Aorta (tissue), 5 donors: ENCODE results near the gene RALGAPB. TPM values are rescaled to one million over a fixed set of nuclear protein-coding genes. Genes with fewer than 3 reads are reported as not detected.
A peak's percentile ranks its signal among the peaks of the same experiment; 100 is the strongest.

Experiments
- ATAC-seq: fragments of 200-7000 bp; cut with Tn5 transposase; one replicate; pipeline ENCODE4 v1.9.1; 2022; ENCODE audit warnings: moderate library complexity; ENCODE audit not compliant: low FRiP score
- DNase-seq, 2 donors: peaks; one replicate each; pipeline ENCODE4 v3.0.0-alpha.2; 2020
- H3K27ac ChIP-seq, 2 donors: one replicate each; pipeline ENCODE4 v1.5.1; 2013; ENCODE audit warnings: low read length in 2 of 2, mild to moderate bottlenecking in 2 of 2, moderate library complexity in 2 of 2, control low read depth in 1 of 2, inconsistent platforms in 1 of 2, low read depth in 1 of 2
- H3K27me3 ChIP-seq, 2 donors: one replicate each; pipeline ENCODE4 v1.6.1; 2013; ENCODE audit warnings: control low read depth in 1 of 2, low read length in 1 of 2, mild to moderate bottlenecking in 1 of 2, moderate library complexity in 1 of 2; ENCODE audit not compliant: insufficient read depth in 2 of 2, control insufficient read depth in 1 of 2
- H3K36me3 ChIP-seq, 2 donors: one replicate each; pipeline ENCODE4 v1.6.1; 2013; ENCODE audit warnings: control low read depth in 1 of 2, low read length in 1 of 2, mild to moderate bottlenecking in 1 of 2; ENCODE audit not compliant: insufficient read depth in 2 of 2, control insufficient read depth in 1 of 2
- H3K4me1 ChIP-seq, 2 donors: one replicate each; pipeline ENCODE4 v1.6.1; 2013; ENCODE audit warnings: low read length in 2 of 2, control low read depth in 1 of 2, mild to moderate bottlenecking in 1 of 2, moderate library complexity in 1 of 2; ENCODE audit not compliant: insufficient read depth in 2 of 2, control insufficient read depth in 1 of 2
- H3K4me3 ChIP-seq, 2 donors: one replicate each; pipeline ENCODE4 v1.5.1; 2013; ENCODE audit warnings: low read length in 2 of 2, control low read depth in 1 of 2, mild to moderate bottlenecking in 1 of 2
- H3K9me3 ChIP-seq: one replicate; pipeline ENCODE4 v1.6.1; 2013; ENCODE audit warnings: mild to moderate bottlenecking, low read length; ENCODE audit not compliant: control insufficient read depth
- WGBS, 2 donors: extraction: QIAGEN DNeasy Blood & Tissue Kit; methylation state at CpG; one replicate each; pipeline ENCODE4 v1.1.7; 2013; 5-methylcytosine and 5-hydroxymethylcytosine counted together
- intact Hi-C, 2 donors: fragments of 100-400 bp; cut with DNase I; formaldehyde crosslinking; loops; one replicate each; pipeline versions ENCODE4 v1.14.2 to v1.15.0; 2022
- polyA plus RNA-seq, 2 donors: library from polyadenylated mRNA; stranded (reverse); fragments of 200-250 nt; gene quantifications; one replicate each; pipeline ENCODE4 v1.2.3, GENCODE V29; 2013
- total RNA-seq, 2 donors: library from RNA; stranded (reverse); fragmentation: NEBNext Ultra II Directional; extraction: Animal tissue kit (Norgen Biotek cat#: 25700); gene quantifications; one replicate each; pipeline ENCODE4 v1.2.1, GENCODE V29; 2021
- donor health status: healthy with polysubstance abuse.
- donor health status: Bipolar disorder and iron deficiency.
- donor health status: DM: no; HTN: no; CAD: no.
- donor health status: DM: no; HTN: no; CAD: no.
- donor health status: DM: yes; HTN: yes; CAD: no.

RALGAPB gene
- total and polyA plus RNA-seq, 4 donors: 5.9 to 41.3 (median 24.1) TPM

GRCh38 chr20:38466171-38466570 is 6.5 kb upstream of the RALGAPB start:
- 18 to 35% methylated on average over 2 of the region's 2 CpGs for WGBS, 2 donors
- Histone ChIP-seq H3K36me3 (no peaks in the 10 kb centered on the region), H3K27ac (no peak overlapping the region), H3K9me3 (no peaks in the 10 kb centered on the region), H3K4me3 (no peak overlapping the region), H3K27me3 (no peaks in the 10 kb centered on the region), H3K4me1 (no peaks in the 10 kb centered on the region)
- no peak for DNase-seq
- intact Hi-C loops: no loop called here
- ATAC-seq: no peak

GRCh38 chr20:38466983-38467382 is 5.7 kb upstream of the RALGAPB start:
- 80 to 81% methylated on average over 3 of the region's 3 CpGs for WGBS, 2 donors
- DNase-seq: no peak
- intact Hi-C loops: no loop called here

GRCh38 chr20:38471245-38471644 is 1.4 kb upstream of the RALGAPB start:
- no peak for DNase-seq
- Histone ChIP-seq H3K9me3 (no peaks in the 10 kb centered on the region), H3K36me3 (no peaks in the 10 kb centered on the region), H3K27me3 (no peaks in the 10 kb centered on the region), H3K4me1 (no peaks in the 10 kb centered on the region), H3K27ac (peak overlapping the region in 1 of 2 donors; percentile 72), H3K4me3 (no peak overlapping the region)
- ATAC-seq: no peak
- intact Hi-C loops: no loop called here
- WGBS, 2 donors: 80 to 85% methylated on average over 1 of the region's 1 CpG

More at GRCh38 chr20:38466983-38467382, 5.7 kb upstream of the RALGAPB start:
- no peaks in the 10 kb centered on the region for H3K4me1 ChIP-seq
- H3K9me3 ChIP-seq: no peaks in the 10 kb centered on the region
- no peak for ATAC-seq
- H3K36me3 ChIP-seq: no peaks in the 10 kb centered on the region
- H3K4me3 ChIP-seq: no peak overlapping the region
- H3K27me3 ChIP-seq: no peaks in the 10 kb centered on the region
- no peak overlapping the region for H3K27ac ChIP-seq

- ATAC-seq: no peak
These were observed 593 bp upstream of the RALGAPB start for GRCh38 chr20:38471987-38472512.

GRCh38 chr20:38473367-38473795 is 738 bp downstream of the RALGAPB start:
- H3K4me3 ChIP-seq: peak overlapping the region; percentile 84 to 89
- 8 to 9% methylated on average over 10 of the region's 10 CpGs for WGBS, 2 donors
- H3K4me1 ChIP-seq: no peaks in the 10 kb centered on the region
- H3K27me3 ChIP-seq: no peaks in the 10 kb centered on the region
- H3K36me3 ChIP-seq: no peaks in the 10 kb centered on the region
- intact Hi-C loops: no loop called here
- H3K27ac ChIP-seq: peak overlapping the region in 1 of 2 donors; percentile 68
- ATAC-seq: no peak
- H3K9me3 ChIP-seq: no peaks in the 10 kb centered on the region
- no peak for DNase-seq

More at GRCh38 chr20:38471987-38472512, 593 bp upstream of the RALGAPB start:
- H3K4me3 ChIP-seq: peak overlapping the region; percentile 27 to 65
- no peaks in the 10 kb centered on the region for H3K4me1 ChIP-seq
- H3K9me3 ChIP-seq: no peaks in the 10 kb centered on the region
- intact Hi-C loops: no loop called here
- H3K27me3 ChIP-seq: no peaks in the 10 kb centered on the region
- H3K36me3 ChIP-seq: no peaks in the 10 kb centered on the region
- no peak for DNase-seq
- peak overlapping the region in 1 of 2 donors; percentile 72 for H3K27ac ChIP-seq
- 14 to 16% methylated on average over 12 of the region's 12 CpGs for WGBS, 2 donors

- ATAC-seq (no peak), DNase-seq (no peak)
- 96 to 97% methylated on average over 8 of the region's 8 CpGs for WGBS, 2 donors
These were observed 5.1 kb downstream of the RALGAPB start for GRCh38 chr20:38477747-38478146.

GRCh38 chr20:38479596-38479995 is 7.0 kb downstream of the RALGAPB start:
- Histone ChIP-seq H3K36me3 (no peaks in the 10 kb centered on the region), H3K27ac (no peak overlapping the region), H3K4me3 (no peak overlapping the region), H3K9me3 (no peaks in the 10 kb centered on the region), H3K4me1 (no peaks in the 10 kb centered on the region), H3K27me3 (no peaks in the 10 kb centered on the region)
- no peak for DNase-seq
- ATAC-seq: no peak
- intact Hi-C loops: no loop called here
- 83 to 92% methylated on average over 2 of the region's 2 CpGs for WGBS, 2 donors

More at GRCh38 chr20:38477747-38478146, 5.1 kb downstream of the RALGAPB start:
- intact Hi-C loops: no loop called here
- Histone ChIP-seq H3K4me3 (no peak overlapping the region), H3K27ac (no peak overlapping the region), H3K9me3 (no peaks in the 10 kb centered on the region), H3K36me3 (no peaks in the 10 kb centered on the region), H3K27me3 (no peaks in the 10 kb centered on the region), H3K4me1 (no peaks in the 10 kb centered on the region)

GRCh38 chr20:38485041-38485440 is 12.4 kb downstream of the RALGAPB start:
- Histone ChIP-seq H3K36me3 (peaks cover 3% of the 10 kb centered on the region in 2 donors), H3K4me3 (no peak overlapping the region), H3K27ac (no peak overlapping the region), H3K27me3 (no peaks in the 10 kb centered on the region), H3K9me3 (no peaks in the 10 kb centered on the region), H3K4me1 (no peaks in the 10 kb centered on the region)
- intact Hi-C loops: no loop called here
- ATAC-seq (no peak), DNase-seq (no peak)

- DNase-seq (no peak), ATAC-seq (no peak)
- Histone ChIP-seq H3K4me3 (no peak overlapping the region), H3K27ac (no peak overlapping the region), H3K36me3 (peaks cover 6% of the 10 kb centered on the region in 2 donors), H3K9me3 (no peaks in the 10 kb centered on the region), H3K4me1 (no peaks in the 10 kb centered on the region), H3K27me3 (no peaks in the 10 kb centered on the region)
- intact Hi-C loops: no loop called here
- WGBS, 2 donors: 88 to 94% methylated on average over 3 of the region's 3 CpGs
These were observed 16.5 kb downstream of the RALGAPB start for GRCh38 chr20:38489181-38489580.
